DMS 273 (cell line): ENCODE results near the gene MBNL1.

Experiments used
- DNase-seq: peaks from one replicate; lab custom pipeline; 2025; ENCODE audit not compliant: unreplicated experiment; lab: John Stamatoyannopoulos, UW

The MBNL1 gene

DNA sequence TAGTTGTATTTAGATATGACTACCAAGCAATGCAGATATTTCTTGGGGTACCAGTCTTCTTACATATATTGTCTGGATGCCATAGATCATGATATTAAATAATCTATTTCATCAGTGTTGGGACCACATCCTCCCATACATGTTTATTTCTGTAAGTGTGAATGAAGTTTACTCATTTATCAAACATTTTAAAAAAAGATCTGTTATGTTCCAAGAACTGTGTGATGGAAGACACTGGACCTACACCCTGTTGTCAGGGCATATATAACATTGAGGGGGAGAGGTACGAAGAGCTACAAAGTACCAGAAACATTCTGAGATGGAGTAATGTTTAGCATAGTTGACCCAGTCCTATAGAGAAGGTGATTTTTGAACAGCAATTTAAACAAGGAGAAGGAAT lies 26.6 kb downstream of the MBNL1 start:
- no peak for DNase-seq

- DNase-seq: no peak
Observed at GRCh38 chr3:152295806-152296205, 27.1 kb downstream of the MBNL1 start.

DNA sequence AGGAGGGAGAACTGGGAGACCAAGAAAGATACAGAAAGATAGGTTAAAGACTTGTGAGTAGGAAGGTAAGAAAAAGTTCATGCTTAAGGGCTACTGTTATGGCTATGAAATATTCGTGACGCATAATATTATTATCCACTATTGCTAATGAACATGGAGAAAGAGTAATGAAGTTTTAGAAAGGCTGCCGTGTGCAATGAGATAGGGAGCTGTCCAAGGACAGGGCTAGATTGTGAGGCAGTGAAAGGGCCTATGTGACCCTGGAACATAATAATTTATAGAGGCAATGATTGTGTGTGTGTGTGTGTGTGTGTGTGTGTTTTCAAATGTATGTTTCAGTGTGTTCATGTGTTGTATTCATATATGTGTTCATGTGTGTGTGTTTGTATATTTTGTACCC lies 27.7 kb downstream of the MBNL1 start:
- no peak for DNase-seq

GRCh38 chr3:152296971-152297370 lies 28.2 kb downstream of the MBNL1 start:
- DNase-seq: no peak

- DNase-seq: peak; percentile 97
Observed at GRCh38 chr3:152298393-152299248, 29.9 kb downstream of the MBNL1 start.

DNA sequence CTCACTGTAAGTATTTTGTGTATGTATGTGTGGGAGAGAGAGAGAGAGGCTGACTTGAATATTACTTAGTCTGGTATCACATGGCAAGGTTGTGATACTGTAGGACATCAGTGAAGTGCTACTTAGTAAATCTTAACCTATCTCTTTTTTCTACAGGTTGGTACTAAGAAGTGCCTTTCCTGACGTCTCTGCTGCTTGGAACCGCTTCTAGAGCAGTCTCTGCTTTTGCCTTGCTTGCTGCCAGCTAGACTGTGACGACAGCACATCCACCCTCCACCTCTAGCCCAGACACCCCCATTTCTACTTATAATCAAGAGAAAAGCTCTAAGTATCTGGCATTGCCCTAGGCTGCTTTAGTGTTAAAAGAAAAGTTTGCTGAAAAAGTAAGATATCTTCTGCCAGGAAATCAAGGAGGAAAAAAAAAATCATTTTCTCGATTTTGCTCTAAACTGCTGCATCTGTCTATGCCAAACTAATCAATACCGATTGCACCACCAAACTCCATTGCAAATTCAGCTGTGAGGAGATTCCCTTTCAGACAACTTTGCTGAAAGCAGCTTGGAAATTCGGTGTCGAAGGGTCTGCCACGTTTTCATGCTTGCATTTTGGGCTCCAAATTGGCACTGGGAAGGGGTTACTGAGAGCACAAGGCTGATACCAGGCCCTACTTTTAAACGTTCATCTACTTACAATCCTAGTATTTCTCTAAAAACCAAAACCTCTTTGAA lies 30.7 kb downstream of the MBNL1 start:
- peak; percentile 81 for DNase-seq

GRCh38 chr3:152300029-152300731 lies 31.5 kb downstream of the MBNL1 start:
- peak; percentile 68 for DNase-seq

DNA sequence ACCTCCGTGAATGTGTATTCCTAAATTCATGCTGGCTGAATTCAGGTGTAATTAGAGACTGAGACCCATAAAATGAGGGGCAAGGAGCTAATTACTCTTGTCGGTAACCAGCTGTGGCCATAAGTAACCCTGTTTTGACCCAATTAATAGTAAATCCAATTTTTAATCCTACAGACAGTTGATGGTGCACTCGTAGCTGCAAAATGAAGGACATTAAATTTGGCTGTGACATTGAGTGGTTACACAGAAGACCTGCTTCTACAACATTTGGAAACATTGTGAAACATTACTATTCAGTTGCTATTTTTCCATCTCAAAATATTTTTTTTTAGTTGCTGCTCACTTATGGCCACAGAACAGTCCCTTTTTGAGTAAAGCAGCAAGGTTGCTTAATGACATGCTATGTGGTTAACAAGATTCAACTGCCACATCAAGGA lies 33.0 kb downstream of the MBNL1 start:
- DNase-seq: peak; percentile 48

DNA sequence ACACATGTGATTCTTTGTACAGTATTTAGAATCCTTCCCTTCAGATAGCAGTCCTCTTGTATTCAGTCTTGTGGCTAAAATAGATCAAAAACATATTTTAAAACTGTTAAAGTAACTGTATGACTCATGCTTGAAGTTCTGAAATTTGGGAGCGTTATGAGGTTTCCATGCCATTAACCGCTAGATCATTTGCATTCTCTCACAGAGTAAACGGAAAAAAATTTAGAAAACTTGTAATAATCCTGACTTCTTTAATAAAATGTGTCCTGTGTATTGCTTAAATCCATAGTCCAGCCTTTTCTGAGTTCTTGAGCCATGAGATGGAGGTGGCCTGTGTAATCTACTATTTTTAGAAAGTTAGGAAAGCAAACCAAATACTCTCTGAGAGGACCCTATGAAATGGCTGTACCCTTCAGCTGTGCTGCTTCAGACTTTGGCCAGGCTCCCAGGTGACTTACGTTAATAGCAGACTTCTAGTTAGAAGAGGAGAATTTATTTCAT lies 33.8 kb downstream of the MBNL1 start:
- peak; percentile 72 for DNase-seq

- peak; percentile 28 for DNase-seq
Observed at GRCh38 chr3:152304160-152304559, 35.4 kb downstream of the MBNL1 start.

- no peak for DNase-seq
Observed at GRCh38 chr3:152305075-152305474, 36.3 kb downstream of the MBNL1 start.

GRCh38 chr3:152307829-152308474 lies 39.2 kb downstream of the MBNL1 start:
- no peak for DNase-seq

DNA sequence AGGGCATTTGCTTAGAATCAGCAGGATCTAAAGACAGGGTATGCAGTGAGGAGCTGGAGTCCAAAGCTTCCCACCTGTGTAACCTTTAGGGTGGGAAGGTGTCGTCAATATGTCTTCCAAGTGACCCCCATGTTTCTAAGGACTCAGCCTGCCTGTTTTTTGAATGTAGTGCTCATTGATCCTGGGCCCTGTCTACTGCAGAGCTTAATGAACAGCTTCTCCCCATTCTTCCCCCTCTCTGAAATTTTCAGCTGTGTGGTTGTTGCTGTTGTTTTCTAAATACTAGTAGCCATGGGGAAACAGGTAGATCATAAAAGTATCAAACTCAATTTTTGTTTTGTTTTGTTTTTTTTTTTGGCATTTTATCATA lies 39.7 kb downstream of the MBNL1 start:
- no peak for DNase-seq

DNA sequence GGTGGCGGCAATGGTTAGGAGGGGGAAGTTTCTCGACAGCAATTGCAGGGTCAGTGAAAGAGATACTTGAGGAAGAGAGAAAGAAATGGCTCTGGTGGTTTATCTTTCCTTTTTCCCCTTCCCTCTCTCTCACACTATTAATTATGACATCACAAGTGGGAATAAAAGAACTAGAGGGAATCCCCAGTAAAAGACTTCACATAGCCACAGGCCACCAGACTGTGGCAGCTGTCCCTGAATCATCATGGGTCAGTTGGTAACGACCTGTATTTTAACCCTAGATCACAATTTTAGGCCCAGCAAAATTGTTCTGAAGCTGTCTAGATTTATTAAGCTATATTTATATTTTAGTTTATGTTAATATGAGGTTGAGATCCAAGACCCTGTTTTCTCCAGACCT lies 40.3 kb downstream of the MBNL1 start:
- no peak for DNase-seq

DNA sequence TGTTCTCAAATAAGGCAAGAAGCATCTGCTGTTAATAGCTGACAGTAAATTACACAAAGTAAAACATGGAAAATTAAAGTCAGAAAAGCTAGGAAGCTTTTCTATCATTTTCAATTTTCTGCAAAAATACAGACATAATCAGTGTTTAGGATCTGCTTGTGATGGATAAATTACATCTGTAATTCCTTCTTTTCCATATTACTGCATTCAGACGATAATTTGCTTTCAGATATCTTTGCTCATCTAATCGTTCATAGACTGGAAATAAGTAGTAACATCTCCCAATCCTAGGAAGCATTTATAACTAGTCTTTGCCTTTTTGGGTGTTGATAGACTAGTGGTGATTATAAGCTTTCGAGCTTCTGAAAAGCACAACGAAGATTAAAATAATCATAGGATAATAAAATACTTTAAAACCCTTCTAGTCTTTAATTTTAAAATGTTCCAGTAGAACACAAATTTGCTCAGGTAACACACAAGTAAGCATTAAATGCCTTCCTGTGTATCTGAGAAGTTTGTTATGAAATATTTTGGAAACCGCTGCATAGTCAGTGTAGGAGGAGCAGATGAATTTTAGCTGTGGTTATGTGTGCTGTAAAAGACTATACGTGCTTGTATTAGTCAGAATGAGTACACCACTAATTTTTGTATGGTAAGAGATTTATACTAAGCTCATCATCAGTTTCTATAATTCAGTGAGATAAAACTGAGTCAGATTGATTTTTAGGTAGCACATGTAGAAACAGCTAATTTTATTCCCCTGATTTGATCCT lies 41.0 kb downstream of the MBNL1 start:
- DNase-seq: no peak

DNA sequence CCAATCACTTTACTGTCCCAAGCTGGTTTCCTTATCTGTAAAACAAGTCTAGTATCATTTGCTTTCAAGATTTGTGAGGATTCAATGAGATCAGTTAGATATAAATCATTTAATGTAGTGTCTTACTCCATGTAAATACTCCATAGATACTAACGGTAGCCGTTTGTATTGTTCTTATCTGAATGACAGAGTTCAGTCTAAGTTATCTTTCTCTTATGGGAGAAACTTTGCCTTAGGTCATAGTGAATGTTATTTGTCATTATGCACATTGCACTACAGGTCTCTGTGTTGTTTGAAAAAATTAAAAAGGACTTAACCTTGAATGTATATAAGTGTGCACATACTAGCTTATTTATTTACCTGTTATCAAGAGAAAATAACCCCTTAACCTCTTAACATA lies 44.7 kb downstream of the MBNL1 start:
- no peak for DNase-seq

DNA sequence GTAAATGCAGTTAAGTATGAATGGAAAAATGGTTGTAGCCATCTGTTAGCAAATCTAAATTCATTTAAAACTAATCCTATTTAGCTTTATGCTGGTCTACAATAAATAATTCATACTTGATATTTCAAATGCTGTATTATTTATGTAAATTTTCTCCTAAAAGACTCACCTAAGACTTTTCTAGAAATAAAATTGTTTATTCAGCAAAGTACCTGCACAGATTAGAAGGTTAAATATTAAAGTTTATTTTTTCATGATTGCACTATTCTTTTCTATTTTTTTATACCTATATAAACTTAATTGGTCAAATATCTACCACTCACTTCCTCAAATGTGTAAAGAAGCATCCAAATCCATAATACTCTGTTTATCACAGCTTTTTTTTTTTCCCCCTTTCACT lies 45.2 kb downstream of the MBNL1 start:
- DNase-seq: no peak

- no peak for DNase-seq
Observed at GRCh38 chr3:152314677-152315353, 46.1 kb downstream of the MBNL1 start.

- no peak for DNase-seq
Observed at GRCh38 chr3:152315623-152316022, 46.9 kb downstream of the MBNL1 start.

DNA sequence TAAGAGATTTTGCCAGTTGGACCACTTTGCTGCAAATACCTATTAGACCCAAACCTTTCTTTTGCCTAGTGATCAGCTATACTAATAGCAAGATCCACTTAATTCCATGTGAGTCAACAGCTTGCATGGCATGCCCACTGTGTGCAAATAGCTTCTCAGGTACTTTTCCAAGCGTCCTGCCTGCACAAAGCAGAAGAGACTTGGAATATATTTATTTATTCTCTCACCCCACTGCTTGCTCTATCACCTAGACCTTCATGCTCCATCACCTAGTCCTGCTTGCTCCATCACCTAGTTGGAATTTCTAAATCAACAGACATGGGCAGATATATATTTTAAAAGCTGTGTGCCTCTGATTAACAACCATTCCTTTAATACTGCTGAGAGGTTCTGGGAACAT lies 47.6 kb downstream of the MBNL1 start:
- no peak for DNase-seq
